Nephron (organoid): ENCODE results near the gene TCP11L2.
A peak's percentile ranks its signal among the peaks of the same experiment; 100 is the strongest.

ENCODE experiments used
- H3K27ac Mint-ChIP-seq, 3 experiments: 2 replicates each; pipeline ENCODE4 v1.8.0; 2020; ENCODE audit warnings: mixed read lengths in 3 of 3, mild to moderate bottlenecking in 2 of 3, moderate library complexity in 1 of 3
- H3K27me3 Mint-ChIP-seq: 2 replicates; pipeline ENCODE4 v1.8.0; 2021; ENCODE audit warnings: low read depth, mild to moderate bottlenecking, moderate library complexity, mixed read lengths
- H3K36me3 Mint-ChIP-seq: 2 replicates; pipeline ENCODE4 v1.8.0; 2020; ENCODE audit warnings: low read depth, mixed read lengths
- H3K4me1 Mint-ChIP-seq: 2 replicates; pipeline ENCODE4 v1.8.0; 2020; ENCODE audit warnings: mixed read lengths
- H3K4me3 Mint-ChIP-seq, 3 experiments: 2 replicates each; pipeline ENCODE4 v1.8.0; 2020; ENCODE audit warnings: mild to moderate bottlenecking in 3 of 3, mixed read lengths in 3 of 3, moderate library complexity in 2 of 3
- H3K9me3 Mint-ChIP-seq: 2 replicates; pipeline ENCODE4 v1.8.0; 2020; ENCODE audit warnings: mixed read lengths
- TF ChIP-seq, protein P1 (sequence below), 3 experiments: fragments of 200-600 bp; sonication (generic); IDR thresholded peaks; one replicate each; pipeline ENCODE4 v1.5.0; 2021; ENCODE audit warnings: antibody characterized with exemption in 3 of 3; ENCODE audit not compliant: unreplicated experiment in 3 of 3

Gene TCP11L2

DNA sequence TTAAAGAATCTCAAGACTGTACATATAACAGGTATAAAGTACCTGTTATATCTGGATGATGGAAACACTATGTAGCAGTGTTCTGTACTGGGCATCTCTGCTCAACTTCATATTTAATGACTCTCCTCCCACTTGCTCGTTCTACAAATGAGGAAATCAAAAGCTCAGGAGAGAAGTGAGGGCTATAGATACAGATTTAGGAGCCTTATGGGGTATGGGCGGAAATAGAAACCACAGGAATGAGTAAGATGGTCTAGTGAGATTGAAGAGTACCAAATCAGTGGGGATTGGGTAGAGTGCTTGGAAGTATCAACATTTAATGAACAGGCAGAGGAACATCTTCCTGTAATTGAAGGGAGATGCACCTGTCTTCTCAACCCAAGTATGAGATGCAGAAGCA, 31.2 kb downstream of the TCP11L2 start:
- Mint-ChIP-seq H3K4me3 (no peak overlapping the region), H3K9me3 (no peaks in the 10 kb centered on the region), H3K36me3 (peaks cover 44% of the 10 kb centered on the region), H3K27ac (no peak overlapping the region), H3K27me3 (peaks cover 1% of the 10 kb centered on the region), H3K4me1 (peaks cover 27% of the 10 kb centered on the region)
- TF ChIP-seq, protein P1, sequence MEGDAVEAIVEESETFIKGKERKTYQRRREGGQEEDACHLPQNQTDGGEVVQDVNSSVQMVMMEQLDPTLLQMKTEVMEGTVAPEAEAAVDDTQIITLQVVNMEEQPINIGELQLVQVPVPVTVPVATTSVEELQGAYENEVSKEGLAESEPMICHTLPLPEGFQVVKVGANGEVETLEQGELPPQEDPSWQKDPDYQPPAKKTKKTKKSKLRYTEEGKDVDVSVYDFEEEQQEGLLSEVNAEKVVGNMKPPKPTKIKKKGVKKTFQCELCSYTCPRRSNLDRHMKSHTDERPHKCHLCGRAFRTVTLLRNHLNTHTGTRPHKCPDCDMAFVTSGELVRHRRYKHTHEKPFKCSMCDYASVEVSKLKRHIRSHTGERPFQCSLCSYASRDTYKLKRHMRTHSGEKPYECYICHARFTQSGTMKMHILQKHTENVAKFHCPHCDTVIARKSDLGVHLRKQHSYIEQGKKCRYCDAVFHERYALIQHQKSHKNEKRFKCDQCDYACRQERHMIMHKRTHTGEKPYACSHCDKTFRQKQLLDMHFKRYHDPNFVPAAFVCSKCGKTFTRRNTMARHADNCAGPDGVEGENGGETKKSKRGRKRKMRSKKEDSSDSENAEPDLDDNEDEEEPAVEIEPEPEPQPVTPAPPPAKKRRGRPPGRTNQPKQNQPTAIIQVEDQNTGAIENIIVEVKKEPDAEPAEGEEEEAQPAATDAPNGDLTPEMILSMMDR (IDR thresholded peaks at IDR 0.05; ENCODE audit: unreplicated experiment in 3 of 3): no peak

DNA sequence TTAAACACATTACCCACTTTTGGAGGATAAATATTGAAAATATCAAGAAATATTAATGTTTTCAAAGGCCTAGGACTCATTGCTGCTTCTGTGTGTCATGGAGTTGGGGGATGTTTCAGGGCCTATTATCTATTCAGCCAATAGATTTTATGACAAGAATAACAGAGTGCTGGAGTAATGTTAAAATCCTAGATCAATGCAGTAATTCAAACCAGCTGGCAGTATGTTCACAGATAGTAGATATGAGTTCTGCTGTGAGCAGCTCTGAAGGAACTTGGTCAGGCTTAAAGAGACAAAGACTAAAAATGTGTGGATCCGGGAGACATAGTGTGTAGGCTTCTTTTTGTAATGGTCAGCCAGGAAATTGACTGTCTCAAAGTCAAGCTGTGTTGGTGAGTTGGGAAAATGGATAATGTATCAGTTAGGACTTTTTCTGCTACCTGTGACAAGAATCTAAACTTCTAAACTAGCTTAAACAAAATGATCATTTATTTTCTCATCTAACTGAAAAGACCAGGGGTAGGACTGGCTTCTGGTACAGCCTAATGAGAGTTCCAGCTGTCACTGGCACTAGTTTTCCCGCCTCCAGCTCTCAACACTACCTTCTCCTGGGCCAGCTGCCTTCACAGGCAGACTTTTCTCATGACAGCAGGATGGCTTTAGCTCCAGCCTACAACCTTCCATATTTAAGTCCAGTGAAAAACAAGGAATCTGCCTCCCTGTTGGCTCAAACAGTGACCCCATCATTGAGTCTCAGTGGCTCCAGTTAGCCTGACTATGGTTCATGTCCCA, 38.7 kb downstream of the TCP11L2 start:
- no peak overlapping the region for H3K4me3 Mint-ChIP-seq

DNA sequence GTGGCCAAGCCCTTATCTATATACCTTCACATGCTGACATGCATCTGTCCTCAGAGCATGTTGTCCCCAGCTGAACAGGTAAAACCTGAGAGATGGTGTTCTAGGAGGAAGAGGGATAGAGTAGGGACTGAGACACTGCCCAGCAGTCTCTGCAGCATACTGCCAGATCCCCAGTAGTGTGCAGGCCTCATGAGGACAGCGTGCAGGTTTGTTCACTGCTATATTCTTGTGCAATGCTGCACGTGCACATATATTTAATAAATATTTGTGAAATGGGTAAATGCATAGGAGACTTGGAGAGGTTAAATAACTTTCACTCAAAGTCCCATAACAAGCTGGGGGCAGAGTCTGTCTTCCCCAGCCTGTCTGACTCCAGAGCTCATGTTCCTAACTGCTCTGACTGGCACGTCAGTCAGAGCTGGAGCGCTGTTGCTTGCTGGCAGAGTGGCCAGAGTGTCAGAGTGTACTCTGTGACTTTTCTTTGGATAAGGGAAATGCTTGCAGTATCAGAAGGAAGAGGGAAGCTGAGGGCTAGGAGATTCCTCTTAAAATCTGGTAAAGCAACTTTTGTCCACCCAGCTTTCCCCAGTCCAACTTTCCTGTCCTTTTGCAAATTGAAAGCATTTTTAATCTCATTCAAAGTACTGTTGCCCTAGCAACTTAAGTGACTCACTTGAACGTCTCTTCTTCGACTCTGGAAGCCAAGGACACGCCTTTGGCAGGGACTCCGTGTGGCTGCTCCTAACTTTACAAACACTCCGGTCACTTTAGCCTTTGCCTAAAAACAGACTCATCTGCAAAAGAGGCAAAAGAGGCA, 40.1 kb downstream of the TCP11L2 start:
- no peaks in the 10 kb centered on the region for H3K9me3 Mint-ChIP-seq
- TF ChIP-seq, protein P1 (IDR thresholded peaks at IDR 0.05; ENCODE audit: unreplicated experiment in 3 of 3): no peak
- peaks cover 23% of the 10 kb centered on the region for H3K36me3 Mint-ChIP-seq
- no peaks in the 10 kb centered on the region for H3K27me3 Mint-ChIP-seq
- peak overlapping the region in 1 of 3 experiments; percentile 13 for H3K27ac Mint-ChIP-seq
- no peak overlapping the region for H3K4me3 Mint-ChIP-seq
- peaks cover 13% of the 10 kb centered on the region for H3K4me1 Mint-ChIP-seq

More for the DNA sequence above, 38.7 kb downstream of the TCP11L2 start:
- Mint-ChIP-seq H3K36me3 (peaks cover 24% of the 10 kb centered on the region), H3K4me1 (peaks cover 13% of the 10 kb centered on the region), H3K27me3 (no peaks in the 10 kb centered on the region), H3K9me3 (no peaks in the 10 kb centered on the region), H3K27ac (peak overlapping the region; percentile 15 to 66 (median 16))
- TF ChIP-seq, protein P1 (IDR thresholded peaks at IDR 0.05; ENCODE audit: unreplicated experiment in 3 of 3): no peak

DNA sequence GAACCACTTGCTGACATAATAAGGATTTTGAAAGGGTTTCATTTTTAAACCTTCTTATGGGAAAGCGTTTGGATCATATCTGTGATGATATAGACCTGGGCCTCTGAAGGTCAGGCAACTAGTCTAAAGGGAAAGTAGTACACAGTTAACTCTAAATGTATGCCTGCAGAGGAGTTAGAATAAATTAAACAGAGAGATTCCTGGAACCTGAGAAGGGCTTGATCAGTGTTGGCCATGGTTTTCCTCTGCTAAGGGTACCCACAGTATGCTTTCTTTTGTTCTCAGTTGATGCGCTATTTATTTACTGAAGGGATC, 40.6 kb downstream of the TCP11L2 start:
- no peaks in the 10 kb centered on the region for H3K27me3 Mint-ChIP-seq
- H3K9me3 Mint-ChIP-seq: no peaks in the 10 kb centered on the region
- TF ChIP-seq, protein P1 (IDR thresholded peaks at IDR 0.05; ENCODE audit: unreplicated experiment in 3 of 3): no peak
- peak overlapping the region in 1 of 3 experiments; percentile 13 for H3K27ac Mint-ChIP-seq
- peaks cover 20% of the 10 kb centered on the region for H3K36me3 Mint-ChIP-seq
- H3K4me3 Mint-ChIP-seq: no peak overlapping the region
- peaks cover 13% of the 10 kb centered on the region for H3K4me1 Mint-ChIP-seq

DNA sequence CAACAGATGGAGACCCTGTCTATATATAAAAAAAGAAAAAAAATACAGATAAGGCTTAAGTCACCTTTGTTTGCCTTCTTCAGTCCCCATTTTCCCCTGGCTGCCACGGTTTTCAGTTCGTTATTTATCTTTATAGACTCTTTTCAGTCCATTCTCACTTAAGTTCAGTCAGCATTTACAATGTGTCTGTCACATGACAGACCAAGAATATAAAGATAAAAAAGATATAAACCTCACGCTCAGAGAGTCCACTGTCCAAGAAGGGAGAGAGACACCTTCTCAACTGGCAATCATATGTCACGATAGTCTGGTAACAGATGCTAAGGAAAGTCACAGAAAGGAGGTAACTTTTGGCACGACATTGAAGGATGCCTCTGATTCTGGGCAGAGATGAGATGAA, 41.6 kb downstream of the TCP11L2 start:
- TF ChIP-seq, protein P1 (IDR thresholded peaks at IDR 0.05; ENCODE audit: unreplicated experiment in 3 of 3): no peak
- Mint-ChIP-seq H3K9me3 (no peaks in the 10 kb centered on the region), H3K36me3 (peaks cover 20% of the 10 kb centered on the region), H3K27me3 (no peaks in the 10 kb centered on the region), H3K4me1 (peaks cover 13% of the 10 kb centered on the region), H3K27ac (no peak overlapping the region), H3K4me3 (no peak overlapping the region)
